ENCODE results near the gene PCK2. TPM values are rescaled to one million over a fixed set of nuclear protein-coding genes. Genes with fewer than 3 reads are reported as not detected.

Gene PCK2
- polyA plus RNA-seq, 1 donor from 2014 or later = 1.2 TPM

DNA sequence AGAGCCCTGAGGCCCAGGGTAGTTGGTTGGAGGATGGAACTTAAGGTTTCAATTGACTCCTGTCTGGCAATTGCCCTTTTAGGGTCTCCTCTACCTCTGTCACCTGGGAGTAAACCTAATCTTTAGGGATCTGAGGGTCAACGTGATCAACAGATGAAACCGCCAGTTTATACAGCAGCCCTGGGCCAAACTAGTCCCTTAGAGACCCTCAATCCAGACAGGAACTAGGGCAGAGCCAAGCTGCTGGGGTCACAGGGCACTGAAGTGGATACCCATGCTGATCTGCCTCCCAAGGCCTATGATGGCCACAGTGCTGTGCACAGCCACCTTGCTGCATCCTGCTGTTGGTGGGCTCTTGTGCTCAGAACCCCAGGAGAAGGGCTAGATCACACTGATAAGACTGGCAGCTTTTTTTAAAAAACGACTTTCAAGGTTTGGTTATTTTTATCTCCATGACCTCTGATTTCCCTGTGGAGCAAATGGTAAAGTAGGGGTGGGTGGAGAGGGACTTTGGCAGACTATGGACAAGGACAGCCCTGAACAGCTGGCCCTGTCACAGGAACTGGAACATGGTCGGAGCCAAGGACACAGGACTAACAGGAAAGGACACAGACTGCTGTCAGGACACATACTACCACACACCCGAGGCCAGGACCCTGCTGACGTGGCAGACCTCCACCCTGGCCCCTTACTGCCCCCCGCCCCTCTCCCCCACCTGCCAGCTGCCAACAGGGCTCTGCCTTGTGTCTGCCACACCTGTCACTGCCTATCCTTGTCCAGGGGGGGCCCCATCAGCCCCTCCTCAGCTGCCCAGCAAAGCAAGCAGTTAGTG lies 36.8 kb downstream of the PCK2 start:
- no peaks in the 10 kb centered on the region for H3K36me3 ChIP-seq (ENCODE audit: insufficient read depth, low read length)
- H3K9ac ChIP-seq (ENCODE audit: low read length) = no peak overlapping the region

GRCh38 chr14:24131549-24131966 lies 37.4 kb downstream of the PCK2 start:
- H3K9ac ChIP-seq (ENCODE audit: low read length) = no peak overlapping the region
- H3K27ac ChIP-seq (ENCODE audit: low read length) = no peak overlapping the region
- no peaks in the 10 kb centered on the region for H4K20me1 ChIP-seq (ENCODE audit: insufficient read depth)
- no peak for TF ChIP-seq POLR2AphosphoS5 (IDR thresholded peaks at IDR 0.05)
- no peak for TF ChIP-seq MXI1 (conservative IDR thresholded peaks at IDR 0.05; ENCODE audit: poor library complexity, severe bottlenecking)
- no peak for TF ChIP-seq TAF1 (IDR thresholded peaks at IDR 0.05; ENCODE audit: low read depth)
- no peak for TF ChIP-seq EZH2 (IDR thresholded peaks at IDR 0.05; ENCODE audit: borderline replicate concordance, insufficient read depth, low read length, poor library complexity, severe bottlenecking)
- no peak for TF ChIP-seq CTCF (IDR thresholded peaks at IDR 0.05; ENCODE audit: poor library complexity, severe bottlenecking)
- no peak for TF ChIP-seq RAD21 (conservative IDR thresholded peaks at IDR 0.05)
- no peak for TF ChIP-seq SMC3 (conservative IDR thresholded peaks at IDR 0.05; ENCODE audit: poor library complexity)
- TF ChIP-seq EP300 (conservative IDR thresholded peaks at IDR 0.05; ENCODE audit: poor library complexity, severe bottlenecking) = no peak

More for the DNA sequence above, 36.8 kb downstream of the PCK2 start:
- TF ChIP-seq RAD21 (conservative IDR thresholded peaks at IDR 0.05) = no peak
- TF ChIP-seq POLR2AphosphoS5 (IDR thresholded peaks at IDR 0.05) = no peak
- no peak for TF ChIP-seq EZH2 (IDR thresholded peaks at IDR 0.05; ENCODE audit: borderline replicate concordance, insufficient read depth, low read length, poor library complexity, severe bottlenecking)
- no peak for TF ChIP-seq EP300 (conservative IDR thresholded peaks at IDR 0.05; ENCODE audit: poor library complexity, severe bottlenecking)
- TF ChIP-seq REST (IDR thresholded peaks at IDR 0.05; ENCODE audit: borderline replicate concordance) = no peak
- no peak for TF ChIP-seq TAF1 (IDR thresholded peaks at IDR 0.05; ENCODE audit: low read depth)
- TF ChIP-seq MXI1 (conservative IDR thresholded peaks at IDR 0.05; ENCODE audit: poor library complexity, severe bottlenecking) = no peak
- TF ChIP-seq CTCF (IDR thresholded peaks at IDR 0.05; ENCODE audit: poor library complexity, severe bottlenecking) = no peak
- TF ChIP-seq SMC3 (conservative IDR thresholded peaks at IDR 0.05; ENCODE audit: poor library complexity) = no peak
- Histone ChIP-seq H3K4me2 (ENCODE audit: low read length) (no peak overlapping the region), H3K79me2 (replicated peaks; ENCODE audit: insufficient read depth, low read length) (no peaks in the 10 kb centered on the region), H3K27ac (ENCODE audit: low read length) (no peak overlapping the region), H2AFZ (ENCODE audit: low read depth, low read length) (no peak overlapping the region), H3K9me2 (ENCODE audit: insufficient read depth, low read length) (no peaks in the 10 kb centered on the region), H4K20me1 (ENCODE audit: insufficient read depth) (no peaks in the 10 kb centered on the region), H3K4me3 (ENCODE audit: low read length) (no peak overlapping the region), H3K9me3 (ENCODE audit: low read length) (no peaks in the 10 kb centered on the region), H3F3A (ENCODE audit: insufficient read depth, low read length, poor library complexity, severe bottlenecking) (no peaks in the 10 kb centered on the region), H3K27me3 (ENCODE audit: insufficient read depth, low read depth, low read length) (no peaks in the 10 kb centered on the region)

More at GRCh38 chr14:24131549-24131966, 37.4 kb downstream of the PCK2 start:
- H2AFZ ChIP-seq (ENCODE audit: low read depth, low read length) = no peak overlapping the region
- no peaks in the 10 kb centered on the region for H3F3A ChIP-seq (ENCODE audit: insufficient read depth, low read length, poor library complexity, severe bottlenecking)
- H3K9me3 ChIP-seq (ENCODE audit: low read length) = no peaks in the 10 kb centered on the region
- H3K4me3 ChIP-seq (ENCODE audit: low read length) = no peak overlapping the region
- H3K27me3 ChIP-seq (ENCODE audit: insufficient read depth, low read depth, low read length) = no peaks in the 10 kb centered on the region
- no peak overlapping the region for H3K4me2 ChIP-seq (ENCODE audit: low read length)
- no peaks in the 10 kb centered on the region for H3K36me3 ChIP-seq (ENCODE audit: insufficient read depth, low read length)
- no peaks in the 10 kb centered on the region for H3K79me2 ChIP-seq (replicated peaks; ENCODE audit: insufficient read depth, low read length)
- no peaks in the 10 kb centered on the region for H3K9me2 ChIP-seq (ENCODE audit: insufficient read depth, low read length)

Measured in neural cell (in vitro differentiated cells).